ENCODE measurements around the gene RPL10.

DNA sequence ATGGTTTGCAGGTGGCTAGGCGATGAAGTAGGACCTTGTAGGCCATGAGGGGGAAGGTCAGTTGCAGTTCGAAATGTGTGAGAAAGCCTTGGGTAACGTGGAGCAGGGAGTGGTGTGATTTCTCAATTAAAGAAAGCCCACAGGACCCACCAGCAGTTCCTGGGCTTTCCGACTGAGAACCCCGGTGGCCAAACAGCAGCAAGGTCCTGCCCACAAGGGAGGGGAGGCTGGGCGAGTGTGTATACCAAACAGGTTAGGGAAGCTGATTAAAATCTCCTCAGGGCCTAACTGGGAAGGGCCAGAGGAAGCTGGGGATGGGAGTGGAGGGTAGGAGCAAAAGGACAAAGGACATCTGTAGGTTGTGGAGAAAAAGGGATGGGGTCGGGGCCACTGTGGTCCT, 32.7 kb downstream of the RPL10 start:
- TF ChIP-seq, protein P1, sequence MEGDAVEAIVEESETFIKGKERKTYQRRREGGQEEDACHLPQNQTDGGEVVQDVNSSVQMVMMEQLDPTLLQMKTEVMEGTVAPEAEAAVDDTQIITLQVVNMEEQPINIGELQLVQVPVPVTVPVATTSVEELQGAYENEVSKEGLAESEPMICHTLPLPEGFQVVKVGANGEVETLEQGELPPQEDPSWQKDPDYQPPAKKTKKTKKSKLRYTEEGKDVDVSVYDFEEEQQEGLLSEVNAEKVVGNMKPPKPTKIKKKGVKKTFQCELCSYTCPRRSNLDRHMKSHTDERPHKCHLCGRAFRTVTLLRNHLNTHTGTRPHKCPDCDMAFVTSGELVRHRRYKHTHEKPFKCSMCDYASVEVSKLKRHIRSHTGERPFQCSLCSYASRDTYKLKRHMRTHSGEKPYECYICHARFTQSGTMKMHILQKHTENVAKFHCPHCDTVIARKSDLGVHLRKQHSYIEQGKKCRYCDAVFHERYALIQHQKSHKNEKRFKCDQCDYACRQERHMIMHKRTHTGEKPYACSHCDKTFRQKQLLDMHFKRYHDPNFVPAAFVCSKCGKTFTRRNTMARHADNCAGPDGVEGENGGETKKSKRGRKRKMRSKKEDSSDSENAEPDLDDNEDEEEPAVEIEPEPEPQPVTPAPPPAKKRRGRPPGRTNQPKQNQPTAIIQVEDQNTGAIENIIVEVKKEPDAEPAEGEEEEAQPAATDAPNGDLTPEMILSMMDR (IDR thresholded peaks at IDR 0.05) = no peak
- TF ChIP-seq POLR2A (IDR thresholded peaks at IDR 0.05) = no peak

All from right lobe of liver (tissue), 4 donors.